Testis (tissue), 3 donors: ENCODE measurements around the gene ERBB2. TPM values are rescaled to one million over a fixed set of nuclear protein-coding genes. Genes with fewer than 3 reads are reported as not detected.

Experiments
- DNase-seq: peaks from one replicate; pipeline ENCODE4 v3.0.0-alpha.2; 2019
- H3K27ac ChIP-seq, 2 donors: fragments of 200-600 bp; sonication (generic); one replicate each; pipeline ENCODE4 v1.5.1; 2019
- H3K27me3 ChIP-seq: fragments of 200-600 bp; sonication (generic); one replicate; pipeline ENCODE4 v1.5.1; 2019
- H3K36me3 ChIP-seq: fragments of 200-600 bp; sonication (generic); one replicate; pipeline ENCODE4 v1.5.1; 2017; ENCODE audit warnings: low read depth; ENCODE audit errors: missing control alignments
- H3K4me1 ChIP-seq: fragments of 200-600 bp; sonication (generic); one replicate; pipeline ENCODE4 v1.5.1; 2019
- H3K4me3 ChIP-seq, 2 donors: fragments of 200-600 bp; sonication (generic); one replicate each; pipeline ENCODE4 v1.5.1; 2017 to 2019
- H3K9me3 ChIP-seq: fragments of 200-600 bp; sonication (generic); one replicate; pipeline ENCODE4 v1.5.1; 2017
- CTCF ChIP-seq, 3 experiments: fragments of 450-650 bp in 2 of 3; fragments of 200-600 bp in 1 of 3; sonication (generic) in 1 of 3; IDR thresholded peaks; one replicate each; pipeline ENCODE4 v1.5.1; 2016 to 2019; ENCODE audit warnings: antibody characterized with exemption in 3 of 3, mild to moderate bottlenecking in 2 of 3, moderate library complexity in 1 of 3
- POLR2A ChIP-seq: fragments of 450-650 bp; IDR thresholded peaks from one replicate; pipeline ENCODE4 v1.6.1; 2017; ENCODE audit warnings: antibody characterized with exemption, mild to moderate bottlenecking, moderate library complexity
- WGBS, 2 donors: methylation state at CpG; one replicate each; pipeline ENCODE4 v1.1.5; 2018; 5-methylcytosine and 5-hydroxymethylcytosine counted together
- intact Hi-C: fragments of 100-400 bp; cut with DNase I; formaldehyde crosslinking; loops from one replicate; pipeline ENCODE4 v1.15.1; 2023; ENCODE audit warnings: low total_unique reads
- polyA plus RNA-seq: library from polyadenylated mRNA; stranded (reverse); fragments of 350-450 nt; fragmentation: Illumina TruSeq; extraction: RNeasy Lipid Tissue Mini Kit (QIAGEN cat#74804); gene quantifications from one replicate; pipeline ENCODE4 v1.2.3, GENCODE V29; 2014; ENCODE audit warnings: low read depth, low replicate concordance; ENCODE audit not compliant: insufficient read depth
- total RNA-seq, 2 donors: library from RNA; depleted of rRNA; stranded (reverse); fragments of >200 nt; gene quantifications; one replicate each; pipeline ENCODE4 v1.2.3, GENCODE V29; 2016

ERBB2 gene
- total and polyA plus RNA-seq, 3 donors from 2014 or later: 32.1 to 40.0 (median 32.1) TPM

DNA sequence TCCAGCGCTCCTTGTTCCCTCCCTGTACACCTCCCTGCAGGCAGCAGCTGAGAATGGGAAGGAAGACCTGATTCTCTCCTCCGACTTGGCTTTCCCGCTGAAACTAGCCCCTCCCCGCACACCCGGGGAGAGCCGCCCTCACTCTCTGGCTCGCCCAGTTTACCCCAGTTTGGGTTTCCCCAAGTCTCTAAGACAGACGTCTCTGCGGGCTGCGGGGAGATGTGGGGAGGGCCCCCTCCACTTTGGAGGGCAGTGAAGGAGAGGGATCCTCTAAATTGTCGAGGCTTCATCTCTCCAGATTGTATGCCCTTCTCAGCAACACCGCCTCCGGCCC lies 38.7 kb downstream of the ERBB2 start:
- DNase-seq: no peak
- H3K4me1 ChIP-seq: peaks cover 24% of the 10 kb centered on the region
- H3K27me3 ChIP-seq: no peaks in the 10 kb centered on the region
- intact Hi-C loops: no loop called here
- WGBS, 2 donors: 0 to 2% methylated on average over 13 of the region's 13 CpGs
- no peaks in the 10 kb centered on the region for H3K36me3 ChIP-seq
- H3K4me3 ChIP-seq: peak overlapping the region in 1 of 2 donors; percentile 34
- H3K9me3 ChIP-seq: no peaks in the 10 kb centered on the region
- no peak overlapping the region for H3K27ac ChIP-seq
- TF ChIP-seq CTCF (IDR thresholded peaks at IDR 0.05): no peak
- TF ChIP-seq POLR2A: no peak

GRCh38 chr17:39738983-39739884 lies 39.4 kb downstream of the ERBB2 start:
- Histone ChIP-seq H3K27ac (no peak overlapping the region), H3K36me3 (no peaks in the 10 kb centered on the region), H3K4me3 (peak overlapping the region in 1 of 2 donors; percentile 34), H3K27me3 (no peaks in the 10 kb centered on the region), H3K4me1 (peaks cover 24% of the 10 kb centered on the region), H3K9me3 (no peaks in the 10 kb centered on the region)
- intact Hi-C loops: no loop called here
- TF ChIP-seq CTCF (IDR thresholded peaks at IDR 0.05) (no peak), POLR2A (no peak)
- WGBS, 2 donors: 0 to 2% methylated on average over 26 to 31 of the region's 32 CpGs
- DNase-seq: peak; percentile 54

- Histone ChIP-seq H3K27ac (no peak overlapping the region), H3K9me3 (no peaks in the 10 kb centered on the region), H3K27me3 (no peaks in the 10 kb centered on the region), H3K36me3 (no peaks in the 10 kb centered on the region), H3K4me3 (peak overlapping the region in 1 of 2 donors; percentile 34), H3K4me1 (peaks cover 24% of the 10 kb centered on the region)
- 15% methylated on average over 9 of the region's 9 CpGs for WGBS, 2 donors
- DNase-seq: no peak
- no peak for TF ChIP-seq CTCF (IDR thresholded peaks at IDR 0.05)
- no peak for TF ChIP-seq POLR2A
- intact Hi-C loops: no loop called here
Observed at GRCh38 chr17:39739885-39740356, 40.1 kb downstream of the ERBB2 start.

GRCh38 chr17:39740357-39741111 lies 40.7 kb downstream of the ERBB2 start:
- TF ChIP-seq CTCF (IDR thresholded peaks at IDR 0.05) (no peak), POLR2A (no peak)
- Histone ChIP-seq H3K9me3 (no peaks in the 10 kb centered on the region), H3K36me3 (no peaks in the 10 kb centered on the region), H3K27me3 (no peaks in the 10 kb centered on the region), H3K4me1 (peaks cover 24% of the 10 kb centered on the region), H3K4me3 (no peak overlapping the region), H3K27ac (no peak overlapping the region)
- WGBS, 2 donors: 21 to 37% methylated on average over 9 to 16 of the region's 16 CpGs
- intact Hi-C loops: no loop called here
- peak; percentile 34 for DNase-seq
